Endometrial microvascular endothelial cells (primary cell): ENCODE data around the gene PRMT7. TPM values are rescaled to one million over a fixed set of nuclear protein-coding genes. Genes with fewer than 3 reads are reported as not detected.

Experiments
- in situ Hi-C: cut with HindIII; loops from 2 replicates; pipeline ENCODE4 v1.10.0; 2017; ENCODE audit warnings: low sequenced_read_pairs, low pct_unique_long_range_greater_than_20kb; ENCODE audit errors: inconsistent ontology term
- total RNA-seq: library from RNA; depleted of rRNA; stranded (reverse); fragments of >200 nt; gene quantifications from one replicate; pipeline ENCODE4 v1.2.3, GENCODE V29; 2015; ENCODE audit errors: inconsistent ontology term

The PRMT7 gene
- 99.0 TPM for total RNA-seq

- in situ Hi-C loops = no loop called here
Observed at GRCh38 chr16:68310774-68311511, at the start of gene PRMT7, which contains the start of gene SLC7A6OS. Gene PRMT7, plus strand, starts transcription at chr16:68311019. Its CDS starts 4,961 bp downstream, at chr16:68315980. Gene SLC7A6OS, minus strand, starts transcription at chr16:68310946. Its CDS starts 20 bp downstream, at chr16:68310926.

- in situ Hi-C loops = no loop called here
Observed at GRCh38 chr16:68263559-68264127, 47.2 kb upstream of the PRMT7 start.

GRCh38 chr16:68264128-68265077, 46.4 kb upstream of the PRMT7 start, which contains the start of gene SLC7A6:
Gene SLC7A6, plus strand, starts transcription at chr16:68264526. Its CDS starts 10,201 bp downstream, at chr16:68274727.
- in situ Hi-C loops = no loop called here

DNA sequence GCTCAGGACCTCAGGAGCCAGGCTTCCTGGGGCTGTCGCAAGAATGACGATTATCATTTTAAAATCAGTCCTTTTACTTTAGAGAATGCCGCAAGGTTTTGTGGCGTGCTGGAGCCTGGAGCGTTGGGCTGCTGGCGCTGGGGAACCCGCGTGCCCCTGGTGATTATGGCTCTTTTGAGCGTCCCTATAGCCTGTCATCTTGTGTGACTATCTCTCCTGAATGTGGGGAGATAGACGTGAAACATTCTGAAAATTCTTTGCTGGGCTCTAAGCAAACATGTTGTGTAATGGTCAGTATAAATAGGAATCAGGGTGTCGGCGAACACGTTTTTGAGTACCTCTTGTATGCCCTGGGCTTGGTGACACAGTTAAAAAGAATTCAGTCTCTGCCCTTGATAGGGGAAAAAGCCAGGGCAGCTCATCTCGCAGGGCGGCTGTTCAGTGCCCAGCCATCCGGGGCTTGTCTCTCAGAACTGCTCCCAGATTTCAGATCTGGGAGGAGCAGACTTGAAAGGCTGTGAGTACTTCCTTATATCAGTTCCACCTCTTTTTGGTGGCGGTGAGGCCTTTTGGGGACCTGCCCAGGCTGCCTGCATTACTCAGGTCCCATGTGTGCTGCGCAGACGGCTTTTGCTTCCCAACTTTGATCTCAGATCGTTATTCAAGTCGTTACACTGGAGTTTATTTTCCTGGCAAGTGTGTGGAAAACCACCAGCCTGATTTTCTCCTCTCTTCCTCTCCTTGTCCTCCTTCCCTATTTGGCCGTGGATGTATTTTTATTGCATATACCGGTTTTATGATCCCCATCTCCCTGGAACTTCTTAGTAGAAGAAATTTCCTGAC, 45.5 kb upstream of the PRMT7 start:
- in situ Hi-C loops = no loop called here

DNA sequence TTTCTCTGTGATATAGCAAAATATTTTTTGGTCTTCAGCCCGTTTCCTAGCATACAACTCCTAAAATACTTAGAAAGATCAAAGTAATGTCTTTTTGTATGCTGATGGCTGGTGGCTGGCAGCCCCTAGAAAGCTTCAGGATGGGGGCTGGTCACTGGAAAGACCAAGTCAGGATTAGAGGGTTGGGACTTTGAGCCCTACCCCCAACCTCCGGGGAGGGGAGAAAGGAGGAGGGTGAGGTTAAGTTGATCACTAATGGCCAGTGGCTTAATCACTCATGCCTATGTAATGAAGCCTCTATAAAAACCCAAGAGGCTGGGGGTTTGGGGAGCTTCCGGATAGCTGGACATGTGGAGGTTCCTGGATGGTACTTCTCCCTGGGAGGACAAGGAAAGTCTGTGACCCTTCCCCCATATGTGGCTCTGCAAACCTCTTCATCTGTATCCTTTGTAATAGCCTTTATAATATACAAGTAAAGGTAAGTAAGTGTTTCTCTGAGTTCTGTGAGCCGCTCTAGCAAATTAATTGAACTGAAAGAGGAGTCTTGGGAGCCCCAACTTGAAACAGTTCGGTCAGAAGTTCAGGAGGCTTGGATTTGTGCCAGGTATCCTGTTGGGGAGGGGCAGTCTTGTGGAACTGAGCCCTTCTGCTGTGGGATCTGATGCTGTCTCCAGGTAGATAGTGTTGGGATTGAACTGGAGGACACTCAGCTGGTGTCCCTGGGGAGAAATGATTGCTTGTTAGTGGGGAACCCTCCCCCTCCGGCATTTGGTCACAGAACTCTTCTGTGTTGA, 43.0 kb upstream of the PRMT7 start:
- in situ Hi-C loops = no loop called here

DNA sequence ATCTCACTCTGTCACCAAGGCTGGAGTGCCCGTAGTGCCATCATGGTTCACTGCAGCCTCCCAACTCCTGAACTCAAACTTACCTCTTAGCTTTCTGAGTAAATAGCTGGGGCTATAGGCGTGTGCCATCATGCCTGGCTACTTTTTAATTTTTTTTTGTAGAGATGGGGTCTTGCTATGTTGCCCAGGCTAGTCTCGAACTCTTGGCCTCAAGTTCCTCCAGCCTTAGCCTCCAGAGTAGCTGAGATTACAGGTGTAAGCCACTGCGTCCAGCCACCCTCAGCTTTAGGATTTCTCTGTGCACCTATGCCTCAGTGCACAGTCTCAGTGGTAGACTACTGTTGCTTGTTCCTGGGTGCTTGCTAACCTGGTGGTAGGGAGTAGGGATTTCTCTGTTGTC, 41.0 kb upstream of the PRMT7 start:
- in situ Hi-C loops = no loop called here

- in situ Hi-C loops = no loop called here
Observed at GRCh38 chr16:68270353-68270752, 40.5 kb upstream of the PRMT7 start.

DNA sequence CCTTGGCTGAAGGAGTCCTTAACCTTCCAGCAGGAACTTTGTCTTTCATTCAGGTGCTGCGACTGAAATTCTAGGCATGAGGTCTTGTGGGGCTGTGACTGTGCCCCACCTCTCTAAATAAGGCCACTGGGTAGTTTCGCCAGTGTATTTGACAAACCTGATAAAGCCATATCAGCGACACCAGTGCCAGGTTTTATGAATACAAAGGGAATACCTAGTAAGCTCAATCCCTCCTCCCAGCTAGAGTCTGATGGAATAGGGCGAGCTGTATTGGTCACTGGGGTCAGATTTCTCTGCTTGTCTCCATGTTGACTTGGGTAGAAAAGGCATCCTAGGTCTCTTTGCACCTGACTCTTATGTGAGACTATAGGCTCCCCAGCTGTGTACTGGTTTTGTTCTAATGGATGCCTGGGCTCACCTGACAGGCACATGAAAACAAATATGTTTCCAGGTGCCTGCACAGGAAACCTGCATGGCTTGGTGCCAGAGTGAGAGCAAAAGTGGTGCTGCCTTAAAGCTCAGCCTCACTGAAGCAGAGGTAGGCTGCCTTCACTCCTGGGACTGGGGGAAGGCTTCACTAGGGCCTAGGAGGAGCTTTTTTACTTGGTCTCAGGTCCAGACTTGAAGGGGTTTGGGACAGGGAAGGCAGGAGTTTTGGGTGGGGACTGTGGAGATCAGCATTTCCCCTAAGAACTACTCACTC, 38.2 kb upstream of the PRMT7 start:
- in situ Hi-C loops = no loop called here

- in situ Hi-C loops = no loop called here
Observed at GRCh38 chr16:68273459-68273858, 37.4 kb upstream of the PRMT7 start.

DNA sequence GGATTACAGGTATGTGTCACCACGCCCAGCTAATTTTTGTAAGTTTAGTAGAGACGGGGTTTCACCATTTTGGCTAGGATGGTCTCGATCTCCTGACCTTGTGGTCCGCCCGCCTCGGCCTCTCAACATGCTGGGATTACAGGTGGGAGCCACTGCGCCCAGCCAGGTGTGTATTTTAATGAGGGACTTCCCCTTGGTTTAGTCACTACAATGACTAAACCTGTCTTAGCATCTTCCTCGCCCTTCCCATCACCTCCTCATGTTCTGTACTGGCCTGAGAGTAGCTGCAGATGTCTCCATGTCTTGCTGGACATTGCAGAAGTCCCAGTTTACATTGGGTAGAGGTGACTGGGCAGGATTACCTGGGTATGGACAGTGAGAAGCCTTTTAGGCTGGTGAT, 36.9 kb upstream of the PRMT7 start:
- in situ Hi-C loops = no loop called here

- in situ Hi-C loops = no loop called here
Observed at GRCh38 chr16:68274441-68274840, 36.4 kb upstream of the PRMT7 start.

- in situ Hi-C loops = no loop called here
Observed at GRCh38 chr16:68275611-68276191, 35.1 kb upstream of the PRMT7 start.

DNA sequence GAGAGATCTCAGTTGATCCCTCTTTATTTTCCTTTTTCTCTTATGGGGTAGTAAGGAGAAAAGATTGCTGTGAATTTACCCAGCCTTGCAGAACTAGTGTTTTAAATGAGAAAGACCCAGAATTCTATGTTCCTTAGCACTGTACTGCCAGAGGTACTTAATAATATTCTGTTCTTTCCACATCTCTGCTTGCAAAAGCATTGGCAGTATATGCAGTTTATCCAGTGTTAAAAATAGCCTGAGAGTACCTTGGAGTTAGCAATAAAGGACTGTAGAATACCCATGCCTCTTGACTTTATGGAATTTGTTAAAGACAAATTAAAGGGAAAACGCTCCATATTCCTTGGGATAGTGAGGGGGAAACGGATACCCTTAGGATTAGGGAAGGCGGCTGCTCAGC, 34.6 kb upstream of the PRMT7 start:
- in situ Hi-C loops = no loop called here

- in situ Hi-C loops = no loop called here
Observed at GRCh38 chr16:68279726-68280558, 30.9 kb upstream of the PRMT7 start.

- in situ Hi-C loops = no loop called here
Observed at GRCh38 chr16:68281368-68282063, 29.3 kb upstream of the PRMT7 start.

- in situ Hi-C loops = no loop called here
Observed at GRCh38 chr16:68282064-68282452, 28.8 kb upstream of the PRMT7 start.
